Upper lobe of left lung (tissue), 4 donors: ENCODE measurements around the gene TSC22D4.

Experiments used
- CTCF ChIP-seq, 6 experiments: fragments of 450-650 bp in 4 of 6; fragments of 200-600 bp in 2 of 6; sonication (generic) in 2 of 6; IDR thresholded peaks; one replicate each; pipeline ENCODE4 v1.5.1; 2016 to 2019; ENCODE audit warnings: antibody characterized with exemption in 6 of 6
- POLR2AphosphoS5 ChIP-seq, 2 donors: sonication (generic); formaldehyde crosslinking; IDR thresholded peaks; one replicate each; pipeline ENCODE4 v1.5.1; 2017; ENCODE audit warnings: antibody characterized with exemption in 2 of 2

DNA sequence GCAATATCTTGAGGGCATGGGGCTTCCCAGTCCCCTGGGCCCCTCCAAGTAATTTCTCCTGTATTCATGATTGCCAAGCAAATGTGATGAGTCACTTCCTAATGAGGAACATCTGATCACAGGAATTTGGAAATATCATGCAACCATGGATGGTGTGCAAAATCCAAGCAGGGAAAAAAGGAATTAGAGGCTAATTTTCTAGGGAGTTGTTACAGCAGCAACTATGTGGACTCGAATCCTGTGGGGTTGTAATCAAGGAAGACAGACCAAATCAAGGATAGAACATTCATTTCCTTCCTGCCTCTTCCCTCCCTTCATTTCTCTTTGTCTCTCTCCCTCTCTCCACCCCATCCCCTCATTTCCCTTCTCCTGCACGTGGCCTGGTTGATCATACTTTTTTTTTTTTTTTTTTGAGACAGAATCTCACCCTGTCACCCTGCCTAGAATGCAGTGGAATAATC is 36.1 kb upstream of the TSC22D4 start:
- TF ChIP-seq CTCF (IDR thresholded peaks at IDR 0.05) (no peak), POLR2AphosphoS5 (IDR thresholded peaks at IDR 0.05) (no peak)
